Measurements from ENCODE around the gene MALSU1.

The MALSU1 gene

DNA sequence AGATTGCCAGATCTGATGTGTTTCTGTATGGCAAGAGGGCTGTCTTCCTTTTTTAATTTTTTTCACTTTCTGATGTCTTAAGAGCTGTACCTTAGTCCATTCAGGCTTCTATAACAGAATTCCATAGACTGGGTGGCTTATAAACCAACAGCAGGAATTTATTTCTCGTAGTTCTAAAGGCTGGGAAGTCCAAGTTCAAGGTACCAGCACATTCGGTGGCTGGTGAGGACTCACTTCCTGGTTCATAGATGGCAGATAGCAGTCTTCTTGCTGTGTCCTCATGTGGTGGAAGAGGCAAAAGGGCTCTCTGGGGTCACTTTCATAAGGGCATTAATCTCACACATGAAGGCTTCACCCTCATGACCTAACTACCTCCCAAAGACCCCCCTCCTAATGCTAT is 31.8 kb upstream of the MALSU1 start:
- no peak overlapping the region for H3K9ac ChIP-seq (ENCODE audit: low read length)
- no peaks in the 10 kb centered on the region for H3K27me3 ChIP-seq (ENCODE audit: low read depth, low read length)
- no peak overlapping the region for H3K4me3 ChIP-seq (ENCODE audit: low read length)
- no peaks in the 10 kb centered on the region for H4K20me1 ChIP-seq (ENCODE audit: insufficient read depth, low read length)
- no peaks in the 10 kb centered on the region for H3K79me2 ChIP-seq (ENCODE audit: low read length)
- H3K4me2 ChIP-seq (ENCODE audit: low read length): no peak overlapping the region
- H3K4me1 ChIP-seq (ENCODE audit: low read length): peaks cover 5% of the 10 kb centered on the region; the same call in 1 of the 2 replicates
- no peaks in the 10 kb centered on the region for H3K9me3 ChIP-seq (ENCODE audit: insufficient read depth, low read length)
- TF ChIP-seq, protein P1, sequence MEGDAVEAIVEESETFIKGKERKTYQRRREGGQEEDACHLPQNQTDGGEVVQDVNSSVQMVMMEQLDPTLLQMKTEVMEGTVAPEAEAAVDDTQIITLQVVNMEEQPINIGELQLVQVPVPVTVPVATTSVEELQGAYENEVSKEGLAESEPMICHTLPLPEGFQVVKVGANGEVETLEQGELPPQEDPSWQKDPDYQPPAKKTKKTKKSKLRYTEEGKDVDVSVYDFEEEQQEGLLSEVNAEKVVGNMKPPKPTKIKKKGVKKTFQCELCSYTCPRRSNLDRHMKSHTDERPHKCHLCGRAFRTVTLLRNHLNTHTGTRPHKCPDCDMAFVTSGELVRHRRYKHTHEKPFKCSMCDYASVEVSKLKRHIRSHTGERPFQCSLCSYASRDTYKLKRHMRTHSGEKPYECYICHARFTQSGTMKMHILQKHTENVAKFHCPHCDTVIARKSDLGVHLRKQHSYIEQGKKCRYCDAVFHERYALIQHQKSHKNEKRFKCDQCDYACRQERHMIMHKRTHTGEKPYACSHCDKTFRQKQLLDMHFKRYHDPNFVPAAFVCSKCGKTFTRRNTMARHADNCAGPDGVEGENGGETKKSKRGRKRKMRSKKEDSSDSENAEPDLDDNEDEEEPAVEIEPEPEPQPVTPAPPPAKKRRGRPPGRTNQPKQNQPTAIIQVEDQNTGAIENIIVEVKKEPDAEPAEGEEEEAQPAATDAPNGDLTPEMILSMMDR (IDR thresholded peaks at IDR 0.05; ENCODE audit: low read depth, low read length): no peak
- no peak for TF ChIP-seq EZH2phosphoT487 (IDR thresholded peaks at IDR 0.05; ENCODE audit: low read depth)
- peak overlapping the region; percentile 21; the same call in 1 of the 2 replicates for H2AFZ ChIP-seq (ENCODE audit: low read depth, low read length)
- no peaks in the 10 kb centered on the region for H3K36me3 ChIP-seq (replicated peaks; ENCODE audit: low read depth, low read length)
- no peak overlapping the region for H3K27ac ChIP-seq (ENCODE audit: low read length)

DNA sequence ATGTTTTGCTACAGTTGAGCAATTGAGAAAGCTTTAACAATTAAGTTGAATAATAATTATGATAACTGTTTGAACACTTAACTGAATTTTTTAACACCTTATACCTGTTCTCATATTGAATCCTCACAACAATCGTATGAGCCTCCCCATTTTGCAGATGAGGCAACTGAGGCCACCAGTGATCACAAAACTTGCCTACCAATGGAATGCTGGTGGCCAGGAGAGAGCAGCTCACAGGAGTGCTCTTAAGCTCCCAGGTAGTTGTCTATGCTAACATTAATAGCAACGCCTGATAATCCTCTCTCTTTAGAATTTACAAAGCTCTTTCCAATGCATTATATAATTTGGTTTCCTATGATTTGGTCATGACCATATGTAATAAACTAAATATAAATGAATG is 31.0 kb upstream of the MALSU1 start:
- peaks cover 11% of the 10 kb centered on the region; the same call in 1 of the 2 replicates for H3K4me1 ChIP-seq (ENCODE audit: low read length)
- H3K4me2 ChIP-seq (ENCODE audit: low read length): no peak overlapping the region

DNA sequence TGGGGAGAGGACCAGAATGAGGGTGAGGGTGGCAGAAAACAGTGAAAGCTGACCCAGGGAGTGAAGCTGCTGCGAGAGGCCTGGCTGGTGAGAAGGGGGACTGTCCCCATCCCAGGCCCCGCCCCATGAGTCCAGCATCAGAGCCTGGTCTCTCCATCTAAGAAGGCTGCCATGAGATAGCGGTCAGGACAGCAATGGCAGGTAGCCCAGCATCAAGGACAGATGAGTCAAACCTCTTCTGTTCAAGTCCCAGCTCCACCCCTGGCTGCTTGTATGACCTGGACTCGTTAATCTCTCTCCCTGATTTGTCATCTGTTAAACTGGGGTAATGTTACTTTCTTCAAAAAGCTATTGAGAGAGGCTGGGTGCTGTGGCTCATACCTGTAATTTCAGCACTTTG is 30.4 kb upstream of the MALSU1 start:
- H3K27me3 ChIP-seq (ENCODE audit: low read depth, low read length): no peaks in the 10 kb centered on the region
- H3K4me2 ChIP-seq (ENCODE audit: low read length): no peak overlapping the region
- TF ChIP-seq EZH2phosphoT487 (IDR thresholded peaks at IDR 0.05; ENCODE audit: low read depth): no peak
- TF ChIP-seq, protein P1 (IDR thresholded peaks at IDR 0.05; ENCODE audit: low read depth, low read length): no peak
- no peaks in the 10 kb centered on the region for H3K79me2 ChIP-seq (ENCODE audit: low read length)
- H3K27ac ChIP-seq (ENCODE audit: low read length): no peak overlapping the region
- H3K4me3 ChIP-seq (ENCODE audit: low read length): no peak overlapping the region
- no peaks in the 10 kb centered on the region for H3K9me3 ChIP-seq (ENCODE audit: insufficient read depth, low read length)
- no peak overlapping the region for H2AFZ ChIP-seq (ENCODE audit: low read depth, low read length)
- no peaks in the 10 kb centered on the region for H3K36me3 ChIP-seq (replicated peaks; ENCODE audit: low read depth, low read length)
- no peak overlapping the region for H3K9ac ChIP-seq (ENCODE audit: low read length)
- H3K4me1 ChIP-seq (ENCODE audit: low read length): peaks cover 15% of the 10 kb centered on the region; the same call in 1 of the 2 replicates
- H4K20me1 ChIP-seq (ENCODE audit: insufficient read depth, low read length): no peaks in the 10 kb centered on the region

More for the DNA sequence above, 31.0 kb upstream of the MALSU1 start:
- H3K4me3 ChIP-seq (ENCODE audit: low read length): no peak overlapping the region
- H3K9ac ChIP-seq (ENCODE audit: low read length): no peak overlapping the region
- no peak overlapping the region for H2AFZ ChIP-seq (ENCODE audit: low read depth, low read length)
- H3K36me3 ChIP-seq (replicated peaks; ENCODE audit: low read depth, low read length): no peaks in the 10 kb centered on the region
- no peaks in the 10 kb centered on the region for H3K79me2 ChIP-seq (ENCODE audit: low read length)
- no peaks in the 10 kb centered on the region for H4K20me1 ChIP-seq (ENCODE audit: insufficient read depth, low read length)
- no peak overlapping the region for H3K27ac ChIP-seq (ENCODE audit: low read length)
- H3K27me3 ChIP-seq (ENCODE audit: low read depth, low read length): no peaks in the 10 kb centered on the region
- H3K9me3 ChIP-seq (ENCODE audit: insufficient read depth, low read length): no peaks in the 10 kb centered on the region
- TF ChIP-seq, protein P1 (IDR thresholded peaks at IDR 0.05; ENCODE audit: low read depth, low read length): no peak
- TF ChIP-seq EZH2phosphoT487 (IDR thresholded peaks at IDR 0.05; ENCODE audit: low read depth): no peak

DNA sequence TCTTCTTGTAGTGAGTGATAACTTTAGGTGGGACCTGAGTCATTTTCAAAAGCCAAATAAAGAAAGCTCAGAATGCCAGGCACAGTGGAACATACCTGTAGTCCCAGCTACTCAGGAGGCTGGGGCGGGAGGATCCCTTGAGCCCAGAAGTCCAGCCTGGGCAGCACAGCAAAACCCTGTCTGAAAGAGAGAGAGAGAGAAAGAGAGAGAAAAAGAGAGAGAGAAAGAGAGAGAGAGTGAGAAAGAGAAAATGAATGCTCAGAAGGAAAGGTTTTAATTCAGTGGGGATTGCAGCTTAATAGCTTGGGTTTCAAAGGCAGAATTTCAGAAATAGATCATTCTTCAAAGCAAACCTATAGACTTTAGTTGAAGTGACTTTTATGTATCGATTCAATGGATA is 26.9 kb upstream of the MALSU1 start:
- Histone ChIP-seq H3K79me2 (ENCODE audit: low read length) (no peaks in the 10 kb centered on the region), H3K36me3 (replicated peaks; ENCODE audit: low read depth, low read length) (no peaks in the 10 kb centered on the region), H3K4me1 (ENCODE audit: low read length) (peaks cover 14% of the 10 kb centered on the region), H3K4me3 (ENCODE audit: low read length) (peak overlapping the region; percentile 81), H3K27ac (ENCODE audit: low read length) (no peak overlapping the region), H3K27me3 (ENCODE audit: low read depth, low read length) (no peaks in the 10 kb centered on the region), H2AFZ (ENCODE audit: low read depth, low read length) (peak overlapping the region; percentile 86), H3K9me3 (ENCODE audit: insufficient read depth, low read length) (no peaks in the 10 kb centered on the region), H4K20me1 (ENCODE audit: insufficient read depth, low read length) (no peaks in the 10 kb centered on the region), H3K9ac (ENCODE audit: low read length) (peak overlapping the region; percentile 62; the same call in 1 of the 2 replicates), H3K4me2 (ENCODE audit: low read length) (peak overlapping the region; percentile 85)
- TF ChIP-seq, protein P1 (IDR thresholded peaks at IDR 0.05; ENCODE audit: low read depth, low read length): no peak
- TF ChIP-seq EZH2phosphoT487 (IDR thresholded peaks at IDR 0.05; ENCODE audit: low read depth): no peak

Data from OCI-LY3 (cell line).